ENCODE measurements around the gene ATPAF2.

ATPAF2 gene

DNA sequence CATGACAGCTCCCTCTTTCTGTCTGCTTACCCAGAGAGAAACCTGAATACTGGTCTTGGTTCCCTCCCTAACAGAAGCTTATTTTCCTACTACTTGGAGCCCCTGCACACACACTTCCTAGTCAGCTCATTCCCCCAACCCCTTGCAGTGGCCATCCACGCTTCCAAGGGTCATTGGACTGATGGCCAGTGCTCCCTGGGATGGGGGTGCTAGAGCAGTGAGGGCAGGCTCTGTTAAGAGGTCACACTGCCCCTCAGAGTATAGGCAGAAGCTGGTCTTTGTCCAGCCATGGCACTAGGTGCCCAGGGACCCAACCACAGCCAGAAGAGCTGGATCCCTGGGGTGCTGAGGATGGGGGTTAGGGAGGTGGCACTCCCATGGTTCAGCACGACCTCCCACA, 53.8 kb downstream of the ATPAF2 start:
- no peak for DNase-seq

DNA sequence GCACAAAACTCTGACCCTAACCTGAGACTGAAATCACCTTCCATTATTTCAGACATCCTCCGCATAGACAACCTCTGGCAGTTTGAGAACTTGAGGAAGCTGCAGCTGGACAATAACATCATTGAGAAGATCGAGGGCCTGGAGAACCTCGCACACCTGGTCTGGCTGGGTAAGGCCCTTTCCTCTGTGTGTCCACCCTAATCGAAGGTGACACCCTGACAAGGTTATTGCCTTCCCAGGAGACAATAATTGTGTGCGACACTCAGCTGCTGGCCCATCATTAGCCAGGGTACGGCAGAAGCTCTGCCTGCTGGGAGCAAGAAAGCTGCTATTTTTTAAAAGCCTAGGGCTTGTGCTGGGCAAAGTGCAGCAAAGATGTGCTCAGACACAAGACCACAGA, 55.2 kb downstream of the ATPAF2 start:
- DNase-seq, result no peak

DNA sequence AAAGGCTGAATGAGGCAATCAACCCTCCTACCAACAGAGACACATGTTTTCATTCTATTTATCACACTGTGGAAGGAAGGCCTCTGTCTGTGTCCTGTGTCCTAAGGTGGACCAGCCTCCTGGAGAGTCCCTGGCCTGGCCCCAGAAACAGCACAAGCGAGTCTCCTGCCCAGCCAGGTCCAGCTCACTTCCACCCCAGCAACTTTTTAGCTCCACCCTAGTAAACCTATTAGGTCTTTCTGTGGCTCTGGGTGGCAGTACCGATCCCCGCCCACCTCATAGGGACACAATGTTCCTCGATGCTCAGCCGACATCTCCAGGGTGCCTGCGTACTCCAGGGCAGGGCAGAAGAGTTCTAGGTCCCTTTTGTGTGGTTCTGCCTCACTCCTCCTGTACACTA, 55.6 kb downstream of the ATPAF2 start:
- no peak for DNase-seq

DNA sequence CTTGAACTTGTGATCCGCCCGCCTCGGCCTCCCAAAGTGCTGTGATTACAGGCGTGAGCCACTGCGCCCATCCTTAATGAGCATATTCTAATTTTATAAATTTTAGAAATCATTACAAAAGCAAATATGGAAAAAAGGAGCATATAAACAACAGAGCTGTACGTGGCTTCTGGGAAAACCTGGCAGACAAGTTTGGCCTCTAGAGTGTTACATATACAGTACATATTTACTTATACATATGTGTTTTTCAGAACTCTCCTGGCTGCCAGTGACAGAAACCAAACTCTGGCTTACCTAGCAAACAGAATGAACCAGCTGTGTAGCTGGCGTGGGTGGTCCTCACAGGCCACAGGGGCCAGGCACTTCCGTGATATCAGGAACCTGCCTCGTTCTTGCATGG, 56.2 kb downstream of the ATPAF2 start:
- no peak for DNase-seq

DNA sequence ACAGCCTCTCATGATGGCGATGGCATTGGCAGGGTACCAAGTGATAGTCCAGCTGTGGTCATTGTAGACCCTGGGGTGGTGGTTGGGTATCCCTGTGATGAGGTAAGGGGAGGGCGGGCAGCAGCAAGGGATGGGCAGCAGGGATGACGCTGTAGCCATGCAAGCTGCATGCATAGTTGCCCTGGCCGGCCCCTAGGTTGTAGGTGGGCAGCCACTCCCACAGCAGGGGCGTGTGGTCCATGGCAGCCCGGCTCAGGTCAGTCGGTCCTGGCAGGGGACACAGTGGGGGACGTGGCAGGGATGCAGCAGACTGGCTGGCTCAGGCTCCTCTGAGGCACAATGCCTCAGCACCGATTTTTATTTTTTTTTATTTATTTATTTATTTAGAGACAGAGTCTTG, 57.6 kb downstream of the ATPAF2 start:
- DNase-seq, result no peak

DNA sequence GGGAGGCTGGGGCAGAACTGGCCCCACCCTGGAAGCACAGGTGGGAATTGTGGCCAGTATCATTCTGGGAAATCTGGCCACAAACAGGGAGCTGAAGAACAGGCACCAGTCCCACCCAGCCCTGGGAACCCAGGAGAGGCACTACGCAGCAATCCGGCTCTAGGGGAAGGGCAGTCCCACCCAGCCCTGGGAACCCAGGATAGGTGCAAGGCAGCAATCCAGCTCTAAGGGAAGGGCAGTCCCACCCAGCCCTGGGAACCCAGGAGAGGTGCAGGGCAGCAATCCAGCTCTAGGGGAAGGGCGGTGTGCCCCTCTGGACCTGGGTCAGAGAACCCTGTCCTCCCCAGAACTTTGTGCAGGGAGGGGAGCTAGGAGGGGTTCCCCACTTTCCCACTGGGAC, 59.2 kb downstream of the ATPAF2 start:
- no peak for DNase-seq

DNA sequence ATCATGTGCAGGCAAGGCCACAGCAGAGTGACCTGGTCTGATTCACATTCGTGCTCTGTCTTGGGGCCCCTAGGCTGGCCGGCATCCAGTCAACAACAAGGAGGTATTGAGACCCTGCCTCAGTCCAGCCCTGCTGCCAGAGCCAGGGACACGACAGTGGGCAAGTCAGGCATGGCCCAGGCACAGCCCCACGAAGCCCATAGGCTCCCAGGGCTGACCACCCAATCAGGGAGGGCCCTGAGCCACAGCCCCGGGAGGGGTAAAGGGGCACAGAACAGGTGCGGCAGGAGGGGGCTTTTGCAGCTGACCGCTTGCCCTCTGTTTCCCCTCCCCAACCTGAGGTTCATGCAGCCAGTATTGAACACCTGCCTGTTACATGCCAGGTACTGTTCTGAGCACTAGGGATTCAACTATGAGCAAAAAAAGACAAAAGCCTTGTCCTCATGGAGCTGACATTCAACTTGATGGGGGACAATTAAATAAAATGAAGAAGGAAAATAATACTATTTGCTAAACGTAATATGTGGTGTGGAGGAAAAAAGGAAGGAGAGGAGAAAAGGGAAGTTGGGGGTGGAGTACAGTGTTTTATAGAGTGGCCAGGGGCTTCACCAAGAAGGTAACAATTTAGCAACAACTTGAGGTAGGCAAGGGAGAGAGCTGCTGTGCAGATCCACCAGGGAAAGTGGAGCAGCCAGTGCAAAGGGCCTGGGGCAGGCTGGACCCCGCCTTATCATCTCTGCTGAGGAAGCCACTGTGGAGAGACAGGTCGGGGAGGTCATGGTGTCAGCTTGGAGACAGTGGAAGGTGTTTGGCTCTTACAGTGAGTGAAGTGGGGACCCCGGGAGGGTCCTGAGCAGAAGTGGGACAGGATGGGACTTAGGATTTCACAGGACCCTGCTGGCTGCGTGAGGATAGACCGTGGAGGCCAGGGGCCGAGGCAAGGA, 60.2 kb downstream of the ATPAF2 start:
- no peak for DNase-seq

DNA sequence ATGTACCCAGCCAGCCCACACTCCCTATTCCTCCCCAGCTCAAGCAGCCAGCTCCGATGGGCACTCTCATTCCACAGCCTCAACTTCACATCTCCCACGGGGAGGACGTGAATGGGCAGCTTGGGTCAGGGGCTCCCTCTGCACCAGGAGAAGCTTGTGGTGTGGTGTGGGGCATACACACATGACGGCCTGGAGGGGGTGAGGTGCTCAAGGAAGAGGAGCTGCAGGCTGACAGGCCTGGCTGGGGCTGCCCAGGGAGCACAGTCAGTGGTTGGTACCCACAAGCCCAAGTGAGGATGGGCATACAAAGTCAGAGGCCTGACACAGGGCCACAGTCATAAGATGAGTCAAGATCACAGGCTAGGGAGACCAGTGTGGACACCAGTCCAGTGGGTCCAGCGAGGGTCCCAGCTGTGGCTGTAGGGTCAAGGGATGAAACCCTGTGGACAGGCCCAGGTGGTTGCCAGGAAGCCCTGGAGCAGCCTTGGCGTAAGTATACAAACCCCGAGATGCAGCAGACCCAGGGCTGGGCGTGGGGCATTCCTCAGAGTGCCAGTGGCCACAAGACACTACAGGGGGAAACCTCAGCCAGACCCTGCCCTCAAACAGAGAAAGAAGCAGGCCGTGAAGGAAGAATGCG, 61.9 kb downstream of the ATPAF2 start:
- DNase-seq, result no peak

DNA sequence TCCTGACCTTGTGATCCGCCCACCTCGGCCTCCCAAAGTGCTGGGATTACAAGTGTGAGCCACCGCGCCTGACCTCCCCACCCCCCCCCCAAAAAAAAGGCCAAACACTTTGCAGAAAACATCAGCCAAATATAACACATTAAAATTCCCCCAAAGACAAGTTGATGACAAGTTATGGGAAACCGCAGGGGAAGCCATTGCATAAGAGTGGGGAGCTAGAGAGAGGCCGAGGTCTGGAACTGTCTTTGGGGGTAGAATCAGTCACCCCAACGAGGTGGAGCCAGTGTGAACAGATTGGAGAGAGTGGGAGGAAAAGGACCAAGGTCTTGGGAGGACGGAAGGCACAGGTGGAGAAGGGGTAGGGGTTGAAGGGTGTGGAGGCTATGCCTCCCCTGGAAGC, 63.5 kb downstream of the ATPAF2 start:
- peak in 1 of 2 donors; percentile 39 for DNase-seq

DNA sequence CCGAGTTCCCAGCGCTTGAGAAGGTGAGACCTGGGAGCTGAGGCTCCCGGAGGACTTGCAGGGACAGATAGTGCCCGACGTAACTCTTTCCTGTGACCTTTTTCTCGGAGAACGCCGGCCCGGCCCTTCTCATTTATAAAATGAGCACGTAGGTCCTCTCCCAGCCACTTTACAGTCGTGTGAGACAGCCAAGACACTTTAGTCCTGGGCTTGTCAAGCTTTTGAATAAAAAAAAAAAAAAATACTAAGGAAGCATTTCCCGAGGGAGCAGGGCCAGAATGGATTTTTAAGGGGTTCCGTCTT, 66.1 kb downstream of the ATPAF2 start:
- no peak for DNase-seq

DNA sequence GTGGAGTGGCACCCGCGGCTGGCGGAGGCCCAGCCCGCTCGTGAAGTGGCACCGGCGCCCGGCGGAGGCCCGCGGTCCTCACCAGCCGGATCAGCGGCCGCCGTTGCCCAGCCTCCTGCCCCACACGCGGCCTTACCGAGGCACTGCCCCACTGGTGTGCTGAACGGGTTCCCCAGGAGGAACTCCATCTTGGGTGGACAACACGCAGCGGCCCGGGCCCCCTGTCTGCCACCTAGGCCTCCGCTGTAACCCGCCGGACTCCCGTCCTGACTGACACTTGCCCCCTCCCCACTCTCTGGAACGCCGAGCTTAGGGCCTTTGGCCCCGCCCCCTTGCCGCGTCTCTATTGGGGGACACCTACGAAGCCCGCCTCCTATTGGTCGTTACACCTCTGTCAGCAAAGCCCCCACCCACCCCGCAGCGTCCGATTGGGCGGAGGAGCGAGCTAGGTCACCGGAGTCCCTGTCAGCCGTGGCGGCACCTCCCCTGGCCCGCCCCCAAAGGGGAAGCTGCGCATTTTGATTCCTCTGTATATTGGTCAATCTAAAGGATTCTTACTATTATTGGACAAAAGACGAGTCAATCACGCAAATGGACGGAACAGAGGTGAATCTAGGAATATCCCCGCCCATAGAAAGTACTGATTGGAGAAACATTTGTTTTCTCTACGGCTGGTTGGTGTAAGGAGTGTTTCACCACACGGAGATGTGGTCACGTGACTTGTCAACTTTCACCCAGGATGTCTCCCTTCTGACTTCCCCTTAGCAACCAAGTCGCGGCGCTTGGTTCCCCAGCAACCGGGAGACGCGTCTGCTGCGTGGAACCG, 66.6 kb downstream of the ATPAF2 start, which contains the start of the genes DRC3 and TOM1L2:
Gene DRC3 (plus strand): TSS at position 737 of the 826 bp plus-strand sequence. CDS start 4,737 bp downstream, outside the sequence.
Gene TOM1L2 (minus strand): TSS at position 275 of the 826 bp plus-strand sequence. CDS start 87 bp downstream, at position 188.
- peak; percentile 100 for DNase-seq

DNA sequence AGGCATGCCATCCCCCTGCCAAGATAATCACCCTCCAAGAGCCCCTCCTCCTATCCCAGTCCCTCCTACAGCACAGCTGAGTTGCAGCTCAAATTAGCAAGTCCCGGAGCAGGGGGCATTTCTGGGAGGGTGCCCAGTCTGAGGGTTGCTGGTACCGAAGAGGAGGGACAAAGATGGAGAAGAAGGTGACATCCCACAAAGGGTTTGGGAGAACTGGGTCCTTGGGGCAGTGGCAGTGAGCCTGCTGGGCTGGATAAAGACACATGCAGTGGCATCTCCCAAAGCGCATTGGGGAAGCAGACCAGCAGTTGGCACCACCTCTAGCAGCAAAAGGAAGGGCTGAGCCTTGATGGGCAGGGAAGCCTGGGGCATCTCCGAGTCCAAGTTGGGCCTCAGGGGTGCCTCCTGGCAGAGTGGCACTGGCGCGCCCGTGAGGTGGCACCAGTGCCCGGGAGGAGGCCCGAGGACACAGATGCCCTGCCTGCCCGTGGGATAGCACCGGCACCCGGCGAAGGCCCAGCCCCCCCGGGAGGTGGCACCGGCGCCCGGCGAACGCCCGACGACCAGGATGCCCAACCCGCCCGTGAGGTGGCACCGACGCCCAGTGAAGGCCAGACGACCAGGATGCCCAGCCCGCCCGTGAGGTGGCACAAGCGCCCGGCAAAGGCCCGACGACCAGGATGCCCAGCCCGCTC, 67.4 kb downstream of the ATPAF2 start:
- DNase-seq, result peak; percentile 24 to 27

DNA sequence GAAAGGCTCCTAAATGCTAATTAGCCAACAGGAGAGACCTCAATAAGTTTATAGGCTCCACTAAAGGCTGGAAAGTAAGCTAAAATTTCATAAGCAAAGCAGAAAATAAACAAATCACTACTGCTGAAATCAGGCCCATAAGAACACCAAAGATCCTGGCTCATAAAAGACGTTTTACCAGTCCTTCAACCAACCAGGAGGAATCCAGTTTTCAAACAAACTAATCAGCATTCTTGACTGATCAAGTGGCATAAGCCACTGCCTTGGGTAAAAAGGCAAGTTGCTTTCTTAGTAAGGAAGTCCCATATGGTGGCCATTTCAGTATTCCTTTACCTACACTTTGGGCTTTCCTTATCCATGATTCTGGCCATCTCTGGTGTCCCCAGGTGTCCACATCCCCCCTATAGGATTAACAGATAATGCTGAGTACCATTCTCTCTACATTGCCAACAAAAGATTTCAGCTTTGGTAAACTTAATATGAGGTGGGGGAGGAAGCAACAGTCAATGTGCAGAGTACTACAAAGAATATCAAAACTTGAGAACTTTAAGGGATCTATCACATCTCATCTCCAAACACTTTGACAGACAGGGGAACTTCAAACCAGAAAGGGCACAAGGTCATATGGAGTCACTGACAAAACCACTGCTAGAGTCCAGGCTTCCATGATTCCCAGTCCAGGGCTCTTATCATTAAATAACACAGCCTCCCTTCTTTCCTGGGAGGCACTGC, 68.1 kb downstream of the ATPAF2 start:
- no peak for DNase-seq

All from CD4-positive, alpha-beta T cell treated with Interleukin-1 beta for 1 hour (primary cell).